Right lobe of liver (tissue), 6 donors: ENCODE results near the gene ADARB2. TPM values are rescaled to one million over a fixed set of nuclear protein-coding genes. Genes with fewer than 3 reads are reported as not detected.
A peak's percentile ranks its signal among the peaks of the same experiment; 100 is the strongest.

Experiments
- ATAC-seq, 4 donors: fragments of 200-7000 bp; cut with Tn5 transposase; one replicate each; pipeline ENCODE4 v1.9.1; 2020; ENCODE audit warnings: mild to moderate bottlenecking in 4 of 4, moderate library complexity in 4 of 4
- DNase-seq, 3 donors: peaks; one replicate each; pipeline ENCODE4 v3.0.0-alpha.2; 2020
- H3K27ac ChIP-seq, 3 donors: fragments of 200-600 bp; one replicate each; pipeline ENCODE4 v1.8.0; 2022
- H3K27me3 ChIP-seq, 2 donors: fragments of 200-600 bp; one replicate each; pipeline ENCODE4 v1.8.0; 2022
- H3K36me3 ChIP-seq, 4 donors: fragments of 200-600 bp; sonication (generic) in 1 of 4; one replicate each; pipeline versions ENCODE4 v1.5.1 to v1.8.0; 2017 to 2022; ENCODE audit warnings: control low read depth in 1 of 4
- H3K4me1 ChIP-seq, 4 donors: fragments of 200-600 bp; sonication (generic) in 1 of 4; one replicate each; pipeline versions ENCODE4 v1.5.1 to v1.8.0; 2017 to 2022; ENCODE audit warnings: control low read depth in 1 of 4
- H3K4me3 ChIP-seq, 3 donors: fragments of 200-600 bp; one replicate each; pipeline ENCODE4 v1.8.0; 2022
- H3K9me3 ChIP-seq, 4 donors: fragments of 200-600 bp; sonication (generic) in 1 of 4; one replicate each; pipeline versions ENCODE4 v1.5.1 to v1.8.0; 2017 to 2022; ENCODE audit warnings: control low read depth in 1 of 4
- CTCF ChIP-seq, 4 donors: fragments of 200-600 bp in 3 of 4; fragments of 450-650 bp in 1 of 4; IDR thresholded peaks; one replicate each; pipeline versions ENCODE4 v1.5.1 to v1.8.0; 2016 to 2022; ENCODE audit warnings: antibody characterized with exemption in 4 of 4, mild to moderate bottlenecking in 2 of 4
- POLR2A ChIP-seq: fragments of 450-650 bp; IDR thresholded peaks from one replicate; pipeline ENCODE4 v1.6.1; 2017; ENCODE audit warnings: antibody characterized with exemption, mild to moderate bottlenecking
- WGBS: methylation state at CpG from one replicate; pipeline ENCODE4 v1.1.6; 2018; ENCODE audit warnings: low coverage, low lambda C conversion rate; ENCODE audit not compliant: insufficient coverage; ENCODE audit errors: missing lambda C conversion rate; 5-methylcytosine and 5-hydroxymethylcytosine counted together
- intact Hi-C, 2 donors: fragments of 100-400 bp; cut with DNase I; formaldehyde crosslinking; loops; one replicate each; pipeline versions ENCODE4 v1.11.2 to v1.14.1; 2022
- total RNA-seq, 6 experiments: library from RNA; depleted of rRNA in 2 of 6; stranded (reverse); fragments of >200 nt in 2 of 6; fragmentation: NEBNext Ultra II Directional in 3 of 6; extraction: Animal tissue kit (Norgen Biotek cat#: 25700) in 3 of 6; gene quantifications; one replicate each; pipeline versions ENCODE4 v1.1.0 to v1.2.4, GENCODE V29; 2016 to 2023
- donor health status: DM: no; HTN: yes; CAD: no.
- donor health status: DM: no; HTN: no; CAD: no.
- donor health status: DM: no; HTN: no; CAD: no.
- donor health status: DM: no; HTN: yes; CAD: no.
- donor health status: DM: no; HTN: yes; CAD: no.

Gene ADARB2
- total RNA-seq, 6 experiments from 2014 or later: 0.07 to 0.68 (median 0.42) TPM

GRCh38 chr10:1233031-1233430 lies 504.3 kb downstream of the ADARB2 start:
- no peaks in the 10 kb centered on the region for H3K27me3 ChIP-seq
- intact Hi-C loops: no loop called here
- H3K9me3 ChIP-seq: no peaks in the 10 kb centered on the region
- 74% methylated on average over 4 of the region's 9 CpGs for WGBS
- H3K4me1 ChIP-seq: no peaks in the 10 kb centered on the region
- H3K4me3 ChIP-seq: no peak overlapping the region
- no peak for DNase-seq
- no peak for TF ChIP-seq POLR2A
- TF ChIP-seq CTCF (IDR thresholded peaks at IDR 0.05): no peak
- no peak overlapping the region for H3K27ac ChIP-seq
- ATAC-seq: no peak
- H3K36me3 ChIP-seq: no peaks in the 10 kb centered on the region

GRCh38 chr10:1232164-1232911 lies 505.0 kb downstream of the ADARB2 start:
- no peak for ATAC-seq
- Histone ChIP-seq H3K4me3 (no peak overlapping the region), H3K4me1 (no peaks in the 10 kb centered on the region), H3K9me3 (no peaks in the 10 kb centered on the region), H3K27ac (no peak overlapping the region), H3K36me3 (no peaks in the 10 kb centered on the region), H3K27me3 (no peaks in the 10 kb centered on the region)
- intact Hi-C loops: no loop called here
- no peak for DNase-seq
- WGBS: 87% methylated on average over 9 of the region's 9 CpGs
- TF ChIP-seq POLR2A (no peak), CTCF (IDR thresholded peaks at IDR 0.05) (no peak)

- ATAC-seq (no peak), DNase-seq (no peak)
- intact Hi-C loops: no loop called here
- no peaks in the 10 kb centered on the region for H3K9me3 ChIP-seq
- no peaks in the 10 kb centered on the region for H3K4me1 ChIP-seq
- WGBS: 58% methylated on average over 5 of the region's 9 CpGs
- TF ChIP-seq POLR2A (no peak), CTCF (IDR thresholded peaks at IDR 0.05) (no peak)
- H3K27ac ChIP-seq: no peak overlapping the region
- no peaks in the 10 kb centered on the region for H3K36me3 ChIP-seq
- H3K4me3 ChIP-seq: no peak overlapping the region
- no peaks in the 10 kb centered on the region for H3K27me3 ChIP-seq
Measured at GRCh38 chr10:1230592-1231275, 506.6 kb downstream of the ADARB2 start.

- intact Hi-C loops: no loop called here
- no CpG with 5 or more reads among the region's 8 CpGs for WGBS
- DNase-seq (no peak), ATAC-seq (peak in 1 of 4 donors; percentile 19)
- Histone ChIP-seq H3K27me3 (no peaks in the 10 kb centered on the region), H3K4me3 (no peak overlapping the region), H3K27ac (no peak overlapping the region), H3K4me1 (no peaks in the 10 kb centered on the region), H3K9me3 (no peaks in the 10 kb centered on the region), H3K36me3 (no peaks in the 10 kb centered on the region)
- no peak for TF ChIP-seq POLR2A
- TF ChIP-seq CTCF (IDR thresholded peaks at IDR 0.05): no peak
Measured at GRCh38 chr10:1230138-1230537, 507.2 kb downstream of the ADARB2 start.
